ENCODE measurements around the gene SHISA2. TPM values are rescaled to one million over a fixed set of nuclear protein-coding genes. Genes with fewer than 3 reads are reported as not detected.

SHISA2 gene
- total and polyA plus RNA-seq, 2 of the 8 experiments (the other 6 are each of a cell fraction or from before 2014, with no cell fraction given), result 10.2 to 23.8 TPM

DNA sequence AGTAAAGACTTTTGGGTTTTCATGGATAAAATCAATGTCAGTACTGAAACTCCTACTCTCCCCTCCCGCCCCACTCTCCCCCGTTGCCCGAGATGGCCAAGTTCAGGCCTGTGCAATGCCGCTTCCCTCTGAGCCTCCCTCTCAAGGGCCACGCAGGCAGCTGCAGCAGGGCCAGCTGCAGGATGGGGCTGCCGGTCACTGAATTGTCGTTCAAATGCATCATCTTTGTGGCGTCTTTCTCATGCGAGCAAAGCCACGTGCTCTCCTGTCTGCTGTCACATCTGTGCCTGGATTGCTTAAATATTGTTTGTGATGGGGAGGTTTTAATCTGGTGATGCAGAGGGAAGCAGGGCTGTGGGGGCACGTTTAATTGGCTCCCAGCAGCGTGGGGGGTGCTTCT, 26.6 kb downstream of the SHISA2 start:
- no peak overlapping the region; a peak in 1 of 7 replicates for H3K9ac ChIP-seq (replicated peaks in 1 of 4; ENCODE audit: extremely low read depth in 1 of 4, low read depth in 3 of 4, low read length in 3 of 4)
- H3K18ac ChIP-seq (ENCODE audit: extremely low read depth, low read length), result no peak overlapping the region
- no peak for FAIRE-seq
- H2BK12ac ChIP-seq (ENCODE audit: low read depth, low read length), result no peak overlapping the region
- no peak overlapping the region for H3K27ac ChIP-seq (ENCODE audit: low read depth, low read length)
- no peak overlapping the region for H4K91ac ChIP-seq (replicated peaks; ENCODE audit: insufficient read length, low read length)
- no peak overlapping the region for H3K56ac ChIP-seq (replicated peaks; ENCODE audit: insufficient read length, low read depth, low read length)
- H3K23me2 ChIP-seq (ENCODE audit: low read depth, low read length), result no peaks in the 10 kb centered on the region
- H3K23ac ChIP-seq (ENCODE audit: insufficient read length), result no peak overlapping the region
- H3K4me1 ChIP-seq (replicated peaks in 1 of 4; ENCODE audit: control insufficient read depth in 3 of 4, insufficient read depth in 4 of 4, low read length in 3 of 4), result peaks cover 0 to 14% (median 2%) of the 10 kb centered on the region in 4 experiments; a peak in 4 of 7 replicates
- no peak overlapping the region for H3K4ac ChIP-seq (replicated peaks; ENCODE audit: insufficient read length, low read depth, low read length)
- H3K79me2 ChIP-seq (ENCODE audit: control insufficient read depth in 1 of 2, insufficient read depth in 2 of 2, low read length in 2 of 2), result no peaks in the 10 kb centered on the region
- H3K36me3 ChIP-seq (ENCODE audit: control insufficient read depth in 2 of 4, insufficient read depth in 4 of 4, low read length in 3 of 4), result no peaks in the 10 kb centered on the region
- no peaks in the 10 kb centered on the region for H3K27me3 ChIP-seq (replicated peaks in 1 of 4; ENCODE audit: control insufficient read depth in 3 of 4, extremely low read depth in 1 of 4, insufficient read depth in 3 of 4, low read length in 3 of 4)
- no peak overlapping the region for H2BK15ac ChIP-seq (ENCODE audit: low read length)
- H3K14ac ChIP-seq (ENCODE audit: insufficient read length), result no peak overlapping the region
- DNase-seq (ENCODE audit: low read depth in 1 of 2, low spot score in 2 of 2), result peak in 1 of 2 experiments; percentile 46
- TF ChIP-seq, protein P1, sequence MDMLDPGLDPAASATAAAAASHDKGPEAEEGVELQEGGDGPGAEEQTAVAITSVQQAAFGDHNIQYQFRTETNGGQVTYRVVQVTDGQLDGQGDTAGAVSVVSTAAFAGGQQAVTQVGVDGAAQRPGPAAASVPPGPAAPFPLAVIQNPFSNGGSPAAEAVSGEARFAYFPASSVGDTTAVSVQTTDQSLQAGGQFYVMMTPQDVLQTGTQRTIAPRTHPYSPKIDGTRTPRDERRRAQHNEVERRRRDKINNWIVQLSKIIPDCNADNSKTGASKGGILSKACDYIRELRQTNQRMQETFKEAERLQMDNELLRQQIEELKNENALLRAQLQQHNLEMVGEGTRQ (IDR thresholded peaks at IDR 0.05; ENCODE audit: low read length), result 0 out of 2 replicates have a peak, but pooled peaks have one; percentile 12
- TF ChIP-seq, protein P2, sequence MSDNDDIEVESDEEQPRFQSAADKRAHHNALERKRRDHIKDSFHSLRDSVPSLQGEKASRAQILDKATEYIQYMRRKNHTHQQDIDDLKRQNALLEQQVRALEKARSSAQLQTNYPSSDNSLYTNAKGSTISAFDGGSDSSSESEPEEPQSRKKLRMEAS (IDR thresholded peaks at IDR 0.05), result peak; percentile 82
- no peak for TF ChIP-seq SP2 (IDR thresholded peaks at IDR 0.05; ENCODE audit: low read length)
- TF ChIP-seq NRF1 (IDR thresholded peaks at IDR 0.05; ENCODE audit: low read depth, low read length), result no peak
- no peak overlapping the region for H3K4me2 ChIP-seq (ENCODE audit: insufficient read depth in 1 of 2, low read depth in 2 of 2, low read length in 2 of 2)
- 57% methylated on average over 12 of the region's 12 CpGs; no CpG with 5 or more reads in 1 of the 2 experiments for WGBS, 2 experiments (ENCODE audit: extremely low coverage in 1 of 2, insufficient coverage in 1 of 2, insufficient read length in 1 of 2, insufficient replicate concordance in 2 of 2, low coverage in 1 of 2, low lambda C conversion rate in 2 of 2, missing lambda C conversion rate in 1 of 2)
- CTCF ChIA-PET (ENCODE audit: partially characterized antibody), result interaction anchor here (1.0 to 9.2 kb wide), 3 partner anchors 13 to 196 kb away, joined by 3 to 53 read pairs (median 4); no protein-coding TSS in a partner anchor
- H4K8ac ChIP-seq (ENCODE audit: extremely low read depth, insufficient read depth, low read length), result no peak overlapping the region; the same call in 1 of the 2 replicates
- H2BK20ac ChIP-seq (ENCODE audit: low read length), result no peak overlapping the region
- H2BK5ac ChIP-seq (ENCODE audit: low read depth, low read length), result no peak overlapping the region
- no peak overlapping the region for H3K4me3 ChIP-seq (ENCODE audit: extremely low read depth in 1 of 4, insufficient read depth in 2 of 4, low read depth in 3 of 4, low read length in 4 of 4)
- H4K5ac ChIP-seq (ENCODE audit: insufficient read length, low read depth, low read length), result no peak overlapping the region
- POLR2A ChIA-PET (ENCODE audit: partially characterized antibody), result interaction anchor here (1.0 kb wide), 1 partner anchor 26 kb away, joined by 4 read pairs; no protein-coding TSS in a partner anchor
- H3K79me1 ChIP-seq (ENCODE audit: low read depth, low read length), result no peaks in the 10 kb centered on the region
- H2BK120ac ChIP-seq (replicated peaks; ENCODE audit: low read depth, low read length), result no peak overlapping the region
- no peaks in the 10 kb centered on the region for H3K9me3 ChIP-seq (ENCODE audit: insufficient read depth in 2 of 2, low read depth in 1 of 2, low read length in 1 of 2)
- H2AK5ac ChIP-seq (ENCODE audit: low read depth, low read length), result no peak overlapping the region
- H4K20me1 ChIP-seq (replicated peaks in 1 of 2; ENCODE audit: control insufficient read depth in 1 of 2, insufficient read depth in 2 of 2, low read length in 2 of 2), result no peaks in the 10 kb centered on the region
- H2AFZ ChIP-seq (ENCODE audit: low read length), result no peak overlapping the region
